Panc1 (cell line): ENCODE data around the gene MST1. TPM values are rescaled to one million over a fixed set of nuclear protein-coding genes. Genes with fewer than 3 reads are reported as not detected.

Source experiments
- ATAC-seq: fragments of 200-7000 bp; cut with Tn5 transposase; 2 replicates; pipeline ENCODE4 v1.9.1; 2020; ENCODE audit warnings: mild to moderate bottlenecking, moderate library complexity
- BruUV-seq: library from RNA; stranded (reverse); fragments of 400-500 nt; replicated peaks from 2 replicates; lab custom pipeline; 2021; lab: Mats Ljungman, UMichigan
- CTCF ChIA-PET: fragments of 300-600 bp; sonication (Branson Sonifier 250); formaldehyde crosslinking; loops from one replicate; lab custom pipeline; 2022; ENCODE audit warnings: antibody characterized with exemption; lab: Charles Lee
- POLR2A ChIA-PET: fragments of 300-600 bp; sonication (Branson Sonifier 250); formaldehyde crosslinking; loops from one replicate; lab custom pipeline; 2022; ENCODE audit warnings: antibody characterized with exemption; lab: Charles Lee
- DNase-seq: peaks from one replicate; pipeline ENCODE4 v3.0.0-alpha.2; 2010; ENCODE audit warnings: low read depth, low spot score
- H3K27ac ChIP-seq: 2 replicates; pipeline ENCODE4 v1.5.1; 2011; ENCODE audit warnings: mild to moderate bottlenecking, low read length, inconsistent platforms
- H3K27me3 ChIP-seq: fragments of 200-500 bp; sonication (Bioruptor generic); 2 replicates; pipeline ENCODE4 v1.6.0; 2014; ENCODE audit warnings: low read length, inconsistent platforms; ENCODE audit not compliant: control insufficient read depth, insufficient read depth
- H3K36me3 ChIP-seq: fragments of 200-500 bp; sonication (Bioruptor generic); 2 replicates; pipeline ENCODE4 v1.5.1; 2014; ENCODE audit warnings: inconsistent platforms, mild to moderate bottlenecking, low read length, moderate library complexity; ENCODE audit not compliant: control insufficient read depth, insufficient read depth
- H3K4me1 ChIP-seq: 2 replicates; pipeline ENCODE4 v1.5.1; 2011; ENCODE audit warnings: inconsistent platforms, mild to moderate bottlenecking, low read length, moderate library complexity; ENCODE audit not compliant: control insufficient read depth, insufficient read depth
- H3K4me3 ChIP-seq, 2 experiments: 2 replicates each; pipeline ENCODE4 v1.5.1; 2011 to 2012; ENCODE audit warnings: low read depth in 2 of 2, low read length in 2 of 2, mild to moderate bottlenecking in 2 of 2, inconsistent platforms in 1 of 2, moderate library complexity in 1 of 2
- H3K9me3 ChIP-seq: fragments of 200-500 bp; sonication (Bioruptor generic); 2 replicates; pipeline ENCODE4 v1.5.1; 2014; ENCODE audit warnings: low read depth, mild to moderate bottlenecking, inconsistent platforms, low read length, moderate library complexity; ENCODE audit not compliant: control insufficient read depth, insufficient read depth
- POLR2AphosphoS5 ChIP-seq: IDR thresholded peaks from 2 replicates; pipeline ENCODE4 v1.6.1; 2012; ENCODE audit warnings: mild to moderate bottlenecking, low read depth, low read length, moderate library complexity
- REST ChIP-seq, 2 experiments: IDR thresholded peaks; 2 replicates each; pipeline ENCODE4 v1.6.1; 2011 to 2012; ENCODE audit warnings: low read depth in 2 of 2, control low read depth in 1 of 2, low read length in 1 of 2, mild to moderate bottlenecking in 1 of 2, moderate library complexity in 1 of 2; ENCODE audit not compliant: insufficient read depth in 1 of 2
- SIN3A ChIP-seq: IDR thresholded peaks from 2 replicates; pipeline ENCODE4 v1.6.1; 2012; ENCODE audit warnings: low read depth, mild to moderate bottlenecking, low read length, moderate library complexity, borderline replicate concordance; ENCODE audit not compliant: insufficient read depth
- TCF7L2 ChIP-seq: IDR thresholded peaks from 2 replicates; pipeline ENCODE4 v1.6.1; 2011; ENCODE audit warnings: mild to moderate bottlenecking, low read depth, low read length, inconsistent platforms
- in situ Hi-C: cut with HindIII; loops from 2 replicates; pipeline ENCODE4 v1.10.0; 2016; ENCODE audit warnings: low sequenced_read_pairs, low pct_unique_long_range_greater_than_20kb
- intact Hi-C: fragments of 100-400 bp; cut with micrococcal nuclease; formaldehyde crosslinking; loops from one replicate; pipeline ENCODE4 v1.10.0; 2022; ENCODE audit not compliant: unreplicated experiment
- total RNA-seq: library from RNA; stranded (reverse); gene quantifications from one replicate; pipeline ENCODE4 v1.2.1, GENCODE V29; 2021; ENCODE audit not compliant: unreplicated experiment
- TF ChIP-seq, protein P1 (sequence below): fragments of 450-650 bp; IDR thresholded peaks from 2 replicates; pipeline ENCODE4 v1.5.1; 2017; ENCODE audit warnings: mild to moderate bottlenecking

The MST1 gene
- total RNA-seq, 1 experiment from 2014 or later: 14.0 TPM

- no peak for ATAC-seq
- Histone ChIP-seq H3K27me3 (no peaks in the 10 kb centered on the region), H3K9me3 (no peaks in the 10 kb centered on the region), H3K4me3 (no peak overlapping the region), H3K36me3 (no peaks in the 10 kb centered on the region), H3K4me1 (no peaks in the 10 kb centered on the region), H3K27ac (no peak overlapping the region)
- in situ Hi-C loops: no loop called here
- no TSS peak for BruUV-seq
- CTCF ChIA-PET: no interaction called here
- intact Hi-C loops: no loop called here
- TF ChIP-seq REST (IDR thresholded peaks at IDR 0.05; ENCODE audit: insufficient read depth in 1 of 2, low read depth in 2 of 2, low read length in 1 of 2): no peak
- TF ChIP-seq TCF7L2: no peak
- no peak for TF ChIP-seq SIN3A
- TF ChIP-seq POLR2AphosphoS5: no peak
- TF ChIP-seq, protein P1, sequence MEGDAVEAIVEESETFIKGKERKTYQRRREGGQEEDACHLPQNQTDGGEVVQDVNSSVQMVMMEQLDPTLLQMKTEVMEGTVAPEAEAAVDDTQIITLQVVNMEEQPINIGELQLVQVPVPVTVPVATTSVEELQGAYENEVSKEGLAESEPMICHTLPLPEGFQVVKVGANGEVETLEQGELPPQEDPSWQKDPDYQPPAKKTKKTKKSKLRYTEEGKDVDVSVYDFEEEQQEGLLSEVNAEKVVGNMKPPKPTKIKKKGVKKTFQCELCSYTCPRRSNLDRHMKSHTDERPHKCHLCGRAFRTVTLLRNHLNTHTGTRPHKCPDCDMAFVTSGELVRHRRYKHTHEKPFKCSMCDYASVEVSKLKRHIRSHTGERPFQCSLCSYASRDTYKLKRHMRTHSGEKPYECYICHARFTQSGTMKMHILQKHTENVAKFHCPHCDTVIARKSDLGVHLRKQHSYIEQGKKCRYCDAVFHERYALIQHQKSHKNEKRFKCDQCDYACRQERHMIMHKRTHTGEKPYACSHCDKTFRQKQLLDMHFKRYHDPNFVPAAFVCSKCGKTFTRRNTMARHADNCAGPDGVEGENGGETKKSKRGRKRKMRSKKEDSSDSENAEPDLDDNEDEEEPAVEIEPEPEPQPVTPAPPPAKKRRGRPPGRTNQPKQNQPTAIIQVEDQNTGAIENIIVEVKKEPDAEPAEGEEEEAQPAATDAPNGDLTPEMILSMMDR: no peak
- DNase-seq: no peak
- POLR2A ChIA-PET: no interaction called here
Measured at GRCh38 chr3:49653621-49654020, 35.7 kb downstream of the MST1 start.

- in situ Hi-C loops (no loop called here), intact Hi-C loops (no loop called here)
- H3K27me3 ChIP-seq: no peaks in the 10 kb centered on the region
- H3K4me1 ChIP-seq: no peaks in the 10 kb centered on the region
- no peaks in the 10 kb centered on the region for H3K9me3 ChIP-seq
- no peak overlapping the region for H3K27ac ChIP-seq
- ATAC-seq: no peak
- POLR2A ChIA-PET: no interaction called here
- CTCF ChIA-PET: no interaction called here
- DNase-seq: no peak
- TF ChIP-seq TCF7L2 (no peak), POLR2AphosphoS5 (no peak), SIN3A (no peak), REST (IDR thresholded peaks at IDR 0.05; ENCODE audit: insufficient read depth in 1 of 2, low read depth in 2 of 2, low read length in 1 of 2) (no peak)
- TF ChIP-seq, protein P1: no peak
- no peaks in the 10 kb centered on the region for H3K36me3 ChIP-seq
- no peak overlapping the region for H3K4me3 ChIP-seq
- BruUV-seq: no TSS peak
Measured at GRCh38 chr3:49652903-49653415, 36.3 kb downstream of the MST1 start.
